ENCODE measurements around the gene RAP2A.

RAP2A gene

GRCh38 chr13:97433727-97434396, at the start of gene RAP2A:
Gene RAP2A, plus strand, starts transcription at chr13:97434169. Its CDS starts 302 bp downstream, at chr13:97434471.
- in situ Hi-C loops (cut with HindIII; ENCODE audit: low pct_unique_long_range_greater_than_20kb, low sequenced_read_pairs) = no loop called here
- no peak for TF ChIP-seq JUND (IDR thresholded peaks at IDR 0.05; ENCODE audit: low read depth)
- DNase-seq (ENCODE audit: low read depth in 1 of 2, low spot score in 1 of 2) = peak; percentile 18 to 89

- DNase-seq (ENCODE audit: low read depth in 1 of 2, low spot score in 1 of 2) = no peak
- in situ Hi-C loops (cut with HindIII; ENCODE audit: low pct_unique_long_range_greater_than_20kb, low sequenced_read_pairs) = no loop called here
- TF ChIP-seq JUND (IDR thresholded peaks at IDR 0.05; ENCODE audit: low read depth) = no peak
Measured at GRCh38 chr13:97384371-97384770, 49.6 kb upstream of the RAP2A start.

- DNase-seq (ENCODE audit: low read depth in 1 of 2, low spot score in 1 of 2) = no peak
- TF ChIP-seq JUND (IDR thresholded peaks at IDR 0.05; ENCODE audit: low read depth) = no peak
- in situ Hi-C loops (cut with HindIII; ENCODE audit: low pct_unique_long_range_greater_than_20kb, low sequenced_read_pairs) = no loop called here
Measured at GRCh38 chr13:97385146-97385545, 48.8 kb upstream of the RAP2A start.

GRCh38 chr13:97385854-97386253, 48.1 kb upstream of the RAP2A start:
- TF ChIP-seq JUND (IDR thresholded peaks at IDR 0.05; ENCODE audit: low read depth) = no peak
- DNase-seq (ENCODE audit: low read depth in 1 of 2, low spot score in 1 of 2) = peak in 1 of 2 experiments; percentile 7
- in situ Hi-C loops (cut with HindIII; ENCODE audit: low pct_unique_long_range_greater_than_20kb, low sequenced_read_pairs) = no loop called here

GRCh38 chr13:97386801-97387484, 47.0 kb upstream of the RAP2A start:
- DNase-seq (ENCODE audit: low read depth in 1 of 2, low spot score in 1 of 2) = no peak
- in situ Hi-C loops (cut with HindIII; ENCODE audit: low pct_unique_long_range_greater_than_20kb, low sequenced_read_pairs) = no loop called here
- TF ChIP-seq JUND (IDR thresholded peaks at IDR 0.05; ENCODE audit: low read depth) = no peak

- DNase-seq (ENCODE audit: low read depth in 1 of 2, low spot score in 1 of 2) = no peak
- no peak for TF ChIP-seq JUND (IDR thresholded peaks at IDR 0.05; ENCODE audit: low read depth)
- in situ Hi-C loops (cut with HindIII; ENCODE audit: low pct_unique_long_range_greater_than_20kb, low sequenced_read_pairs) = no loop called here
Measured at GRCh38 chr13:97387485-97387839, 46.5 kb upstream of the RAP2A start.

- in situ Hi-C loops (cut with HindIII; ENCODE audit: low pct_unique_long_range_greater_than_20kb, low sequenced_read_pairs) = no loop called here
Measured at GRCh38 chr13:97387890-97388289, 46.1 kb upstream of the RAP2A start.

GRCh38 chr13:97388373-97388772, 45.6 kb upstream of the RAP2A start:
- DNase-seq (ENCODE audit: low read depth in 1 of 2, low spot score in 1 of 2) = no peak
- in situ Hi-C loops (cut with HindIII; ENCODE audit: low pct_unique_long_range_greater_than_20kb, low sequenced_read_pairs) = no loop called here
- TF ChIP-seq JUND (IDR thresholded peaks at IDR 0.05; ENCODE audit: low read depth) = no peak

More at GRCh38 chr13:97387890-97388289, 46.1 kb upstream of the RAP2A start:
- DNase-seq (ENCODE audit: low read depth in 1 of 2, low spot score in 1 of 2) = no peak
- TF ChIP-seq JUND (IDR thresholded peaks at IDR 0.05; ENCODE audit: low read depth) = no peak

- in situ Hi-C loops (cut with HindIII; ENCODE audit: low pct_unique_long_range_greater_than_20kb, low sequenced_read_pairs) = no loop called here
- DNase-seq (ENCODE audit: low read depth in 1 of 2, low spot score in 1 of 2) = no peak
- TF ChIP-seq JUND (IDR thresholded peaks at IDR 0.05; ENCODE audit: low read depth) = no peak
Measured at GRCh38 chr13:97390941-97391600, 42.9 kb upstream of the RAP2A start.

- no peak for DNase-seq (ENCODE audit: low read depth in 1 of 2, low spot score in 1 of 2)
- in situ Hi-C loops (cut with HindIII; ENCODE audit: low pct_unique_long_range_greater_than_20kb, low sequenced_read_pairs) = no loop called here
- TF ChIP-seq JUND (IDR thresholded peaks at IDR 0.05; ENCODE audit: low read depth) = no peak
Measured at GRCh38 chr13:97392020-97392419, 41.9 kb upstream of the RAP2A start.

GRCh38 chr13:97394542-97394941, 39.4 kb upstream of the RAP2A start:
- DNase-seq (ENCODE audit: low read depth in 1 of 2, low spot score in 1 of 2) = no peak
- in situ Hi-C loops (cut with HindIII; ENCODE audit: low pct_unique_long_range_greater_than_20kb, low sequenced_read_pairs) = no loop called here
- TF ChIP-seq JUND (IDR thresholded peaks at IDR 0.05; ENCODE audit: low read depth) = no peak

- no peak for TF ChIP-seq JUND (IDR thresholded peaks at IDR 0.05; ENCODE audit: low read depth)
- no peak for DNase-seq (ENCODE audit: low read depth in 1 of 2, low spot score in 1 of 2)
- in situ Hi-C loops (cut with HindIII; ENCODE audit: low pct_unique_long_range_greater_than_20kb, low sequenced_read_pairs) = no loop called here
Measured at GRCh38 chr13:97395447-97396136, 38.4 kb upstream of the RAP2A start.

GRCh38 chr13:97397267-97397666, 36.7 kb upstream of the RAP2A start:
- in situ Hi-C loops (cut with HindIII; ENCODE audit: low pct_unique_long_range_greater_than_20kb, low sequenced_read_pairs) = no loop called here
- no peak for TF ChIP-seq JUND (IDR thresholded peaks at IDR 0.05; ENCODE audit: low read depth)
- DNase-seq (ENCODE audit: low read depth in 1 of 2, low spot score in 1 of 2) = no peak
